IMR-90 (cell line): ENCODE measurements around the gene ZNF556. TPM values are rescaled to one million over a fixed set of nuclear protein-coding genes. Genes with fewer than 3 reads are reported as not detected.

ENCODE experiments used
- ATAC-seq: fragments of 200-7000 bp; cut with Tn5 transposase; 2 replicates; pipeline ENCODE4 v1.9.1; 2020; ENCODE audit warnings: low read depth, mild to moderate bottlenecking, moderate library complexity
- BruUV-seq: library from RNA; stranded (reverse); fragments of 400-500 nt; replicated peaks from 2 replicates; lab custom pipeline; 2021; lab: Mats Ljungman, UMichigan
- CTCF ChIA-PET: fragments of 300-600 bp; formaldehyde crosslinking; extraction: SDS; loops from one replicate; lab custom pipeline; 2021; ENCODE audit warnings: antibody characterized with exemption; lab: Yijun Ruan, JAX
- POLR2A ChIA-PET: fragments of 300-600 bp; sonication (Branson Sonifier 250); formaldehyde crosslinking; loops from one replicate; lab custom pipeline; 2022; ENCODE audit warnings: antibody characterized with exemption; ENCODE audit not compliant: unreplicated experiment; lab: Charles Lee
- DNase-seq: peaks from one replicate; pipeline ENCODE4 v3.0.0; 2013
- H2AFZ ChIP-seq: replicated peaks from 2 replicates; pipeline ENCODE3; 2013; ENCODE audit warnings: low read length, mild to moderate bottlenecking; ENCODE audit not compliant: poor library complexity
- H2AK5ac ChIP-seq: 2 replicates; pipeline ENCODE4 v1.6.1; 2013; ENCODE audit warnings: low read depth, low read length, inconsistent platforms
- H2AK9ac ChIP-seq: replicated peaks from 2 replicates; pipeline ENCODE3; 2013; ENCODE audit warnings: mild to moderate bottlenecking, low read depth, low read length, moderate library complexity; ENCODE audit not compliant: poor library complexity
- H2BK120ac ChIP-seq: 2 replicates; pipeline ENCODE4 v1.6.1; 2013; ENCODE audit warnings: low read depth, low read length, inconsistent platforms
- H2BK15ac ChIP-seq: 3 replicates; pipeline ENCODE4 v1.6.1; 2013; ENCODE audit warnings: low read depth, low read length, inconsistent platforms
- H2BK20ac ChIP-seq: 2 replicates; pipeline ENCODE4 v1.6.1; 2013; ENCODE audit warnings: low read depth, mild to moderate bottlenecking, inconsistent platforms, low read length, moderate library complexity
- H2BK5ac ChIP-seq: 2 replicates; pipeline ENCODE4 v1.6.1; 2013; ENCODE audit warnings: mild to moderate bottlenecking, low read depth, low read length, inconsistent platforms; ENCODE audit not compliant: poor library complexity, severe bottlenecking
- H3K14ac ChIP-seq: replicated peaks from 2 replicates; pipeline ENCODE4 v1.6.1; 2013; ENCODE audit warnings: low read depth, low read length, inconsistent platforms
- H3K18ac ChIP-seq: 2 replicates; pipeline ENCODE4 v1.6.1; 2013; ENCODE audit warnings: low read depth, low read length, control low read depth
- H3K23ac ChIP-seq: 2 replicates; pipeline ENCODE4 v1.6.1; 2013; ENCODE audit warnings: low read depth, low read length, inconsistent platforms
- H3K27ac ChIP-seq: 2 replicates; pipeline ENCODE4 v1.5.1; 2013; ENCODE audit warnings: mild to moderate bottlenecking, control low read depth, low read length; ENCODE audit not compliant: insufficient read depth
- H3K27me3 ChIP-seq: 2 replicates; pipeline ENCODE4 v1.6.1; 2013; ENCODE audit warnings: low read length; ENCODE audit not compliant: control insufficient read depth, insufficient read depth
- H3K36me3 ChIP-seq: 2 replicates; pipeline ENCODE4 v1.6.1; 2013; ENCODE audit warnings: low read length, mixed read lengths; ENCODE audit not compliant: control insufficient read depth, insufficient read depth
- H3K4ac ChIP-seq: 2 replicates; pipeline ENCODE4 v1.6.1; 2013; ENCODE audit warnings: low read depth, low read length, inconsistent platforms
- H3K4me1 ChIP-seq: 2 replicates; pipeline ENCODE4 v1.6.1; 2013; ENCODE audit warnings: low read length, mixed read lengths; ENCODE audit not compliant: control insufficient read depth, insufficient read depth
- H3K4me2 ChIP-seq: 2 replicates; pipeline ENCODE4 v1.6.1; 2013; ENCODE audit warnings: low read depth, mild to moderate bottlenecking, control low read depth, low read length, moderate library complexity
- H3K4me3 ChIP-seq: 2 replicates; pipeline ENCODE4 v1.5.1; 2013; ENCODE audit warnings: low read depth, mild to moderate bottlenecking, control low read depth, low read length, moderate library complexity; ENCODE audit not compliant: insufficient read depth
- H3K56ac ChIP-seq: 2 replicates; pipeline ENCODE4 v1.6.1; 2013; ENCODE audit warnings: low read length, inconsistent platforms; ENCODE audit not compliant: insufficient read depth; ENCODE audit errors: extremely low read depth
- H3K79me1 ChIP-seq, 2 experiments: 2 replicates each; pipeline ENCODE4 v1.6.1; 2013; ENCODE audit warnings: low read length in 2 of 2, inconsistent platforms in 1 of 2, low read depth in 1 of 2
- H3K9ac ChIP-seq: 2 replicates; pipeline ENCODE4 v1.6.1; 2013; ENCODE audit warnings: low read depth, low read length, control low read depth
- H3K9me1 ChIP-seq: 2 replicates; pipeline ENCODE4 v1.6.1; 2013; ENCODE audit warnings: low read length, inconsistent platforms; ENCODE audit not compliant: insufficient read depth
- H3K9me3 ChIP-seq: 2 replicates; pipeline ENCODE4 v1.6.1; 2013; ENCODE audit warnings: low read length; ENCODE audit not compliant: control insufficient read depth, insufficient read depth
- H4K20me1 ChIP-seq: 2 replicates; pipeline ENCODE4 v1.6.1; 2013; ENCODE audit warnings: low read length, inconsistent platforms; ENCODE audit not compliant: insufficient read depth
- H4K5ac ChIP-seq: 2 replicates; pipeline ENCODE4 v1.6.1; 2013; ENCODE audit warnings: mild to moderate bottlenecking, low read depth, low read length, control low read depth
- H4K8ac ChIP-seq, 2 experiments: 2 replicates each; pipeline ENCODE4 v1.6.1; 2013; ENCODE audit warnings: low read depth in 2 of 2, low read length in 2 of 2, control low read depth in 1 of 2, inconsistent platforms in 1 of 2
- H4K91ac ChIP-seq: 2 replicates; pipeline ENCODE4 v1.6.1; 2013; ENCODE audit warnings: low read depth, low read length, inconsistent platforms; ENCODE audit not compliant: insufficient read depth
- MAFK ChIP-seq: IDR thresholded peaks from 2 replicates; pipeline ENCODE4 v1.6.1; 2012; ENCODE audit warnings: low read depth, low read length, improper control_type of control experiment
- RAD21 ChIP-seq: IDR thresholded peaks from 2 replicates; pipeline ENCODE4 v1.6.1; 2012; ENCODE audit warnings: low read length, improper control_type of control experiment
- WGBS, 2 experiments: methylation state at CpG; one replicate each; pipeline versions ENCODE4 v1.1.5 to v1.1.7; 2013; ENCODE audit warnings: missing lambda C conversion rate in 2 of 2; ENCODE audit not compliant: insufficient read length in 1 of 2; ENCODE audit errors: extremely low coverage in 2 of 2; 5-methylcytosine and 5-hydroxymethylcytosine counted together
- dilution Hi-C: fragments of 300-500 bp; cut with HindIII; formaldehyde crosslinking; loops from one replicate; pipeline ENCODE4 v1.14.3; 2018; ENCODE audit warnings: low sequenced_read_pairs; ENCODE audit not compliant: unreplicated experiment
- in situ Hi-C: fragments of 300-500 bp; cut with MboI; formaldehyde crosslinking; loops from 3 replicates; pipeline ENCODE4 v1.14.3; 2019; ENCODE audit warnings: low sequenced_read_pairs, inconsistent platforms, mixed read lengths
- intact Hi-C: fragments of 100-400 bp; cut with micrococcal nuclease; formaldehyde crosslinking; loops from 2 replicates; pipeline ENCODE4 v1.10.0; 2022
- polyA plus RNA-seq, 3 experiments: library from polyadenylated mRNA; depleted of rRNA; stranded (reverse); fragments of >200 nt; gene quantifications; 2 replicates each; pipeline ENCODE4 v1.2.3, GENCODE V29; 2012; ENCODE audit warnings: low replicate concordance in 1 of 3
- total RNA-seq: library from RNA; depleted of rRNA; stranded (reverse); fragments of >200 nt; gene quantifications from 2 replicates; pipeline ENCODE4 v1.2.3, GENCODE V29; 2012

ZNF556 gene
- total and polyA plus RNA-seq, 2 of the 4 experiments (the other 2 are of a cell fraction): not detected

DNA sequence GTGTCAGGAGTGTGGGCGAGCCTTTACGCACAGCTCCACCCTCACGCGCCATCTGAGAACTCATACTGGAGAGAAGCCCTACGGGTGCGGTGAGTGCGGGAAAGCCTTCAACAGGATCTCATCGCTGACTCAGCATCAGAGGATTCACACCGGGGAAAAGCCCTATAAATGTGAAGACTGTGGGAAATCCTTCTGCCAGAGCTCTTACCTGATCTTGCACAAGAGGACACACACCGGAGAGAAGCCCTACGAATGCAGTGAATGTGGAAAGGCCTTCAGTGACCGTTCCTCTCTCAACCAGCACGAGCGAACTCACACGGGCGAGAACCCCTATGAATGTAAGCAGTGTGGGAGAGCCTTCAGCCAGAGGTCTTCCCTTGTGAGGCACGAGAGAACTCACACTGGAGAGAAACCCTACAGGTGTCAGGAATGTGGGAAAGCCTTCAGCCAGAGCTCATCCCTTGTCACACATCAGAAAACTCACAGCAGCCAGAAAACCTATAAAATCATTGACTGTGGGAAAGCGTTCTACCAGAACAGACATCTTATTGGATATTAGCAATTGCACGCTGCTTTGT is 32.8 kb upstream of the ZNF556 start:
- Histone ChIP-seq H3K56ac (no peak overlapping the region), H4K20me1 (no peaks in the 10 kb centered on the region), H4K5ac (no peak overlapping the region), H2BK5ac (no peak overlapping the region), H3K4me2 (no peak overlapping the region), H3K36me3 (peaks cover 28% of the 10 kb centered on the region), H4K8ac (no peak overlapping the region), H2BK120ac (no peak overlapping the region), H2BK20ac (no peak overlapping the region), H3K23ac (no peak overlapping the region), H3K9ac (no peak overlapping the region), H3K4me3 (no peak overlapping the region), H2AK9ac (no peak overlapping the region), H3K18ac (no peak overlapping the region), H3K9me1 (no peaks in the 10 kb centered on the region), H4K91ac (no peak overlapping the region), H3K9me3 (peaks cover 66% of the 10 kb centered on the region), H3K4me1 (no peaks in the 10 kb centered on the region), H2AK5ac (no peak overlapping the region), H3K27ac (no peak overlapping the region), H3K79me1 (no peaks in the 10 kb centered on the region), H2AFZ (no peak overlapping the region), H2BK15ac (no peak overlapping the region), H3K14ac (no peak overlapping the region), H3K4ac (no peak overlapping the region), H3K27me3 (no peaks in the 10 kb centered on the region)
- ATAC-seq (no peak), DNase-seq (no peak)
- dilution Hi-C loops (no loop called here), in situ Hi-C loops (no loop called here), intact Hi-C loops (no loop called here)
- no TSS peak for BruUV-seq
- POLR2A ChIA-PET: no interaction called here
- CTCF ChIA-PET: no interaction called here
- WGBS, 2 experiments: 100% methylated on average over 2 of the region's 19 CpGs; no CpG with 5 or more reads in 1 of the 2 experiments
- TF ChIP-seq MAFK (peak; percentile 74), RAD21 (no peak)
